HG03025 (cell line): Measurements from ENCODE around the gene IRS1.

Experiments
- ATAC-seq: cut with Tn5 transposase; IDR thresholded peaks from one replicate; pipeline ENCODE4 v1.9.1; 2021; ENCODE audit warnings: mild to moderate bottlenecking, moderate library complexity; ENCODE audit not compliant: unreplicated experiment, low FRiP score

Gene IRS1

DNA sequence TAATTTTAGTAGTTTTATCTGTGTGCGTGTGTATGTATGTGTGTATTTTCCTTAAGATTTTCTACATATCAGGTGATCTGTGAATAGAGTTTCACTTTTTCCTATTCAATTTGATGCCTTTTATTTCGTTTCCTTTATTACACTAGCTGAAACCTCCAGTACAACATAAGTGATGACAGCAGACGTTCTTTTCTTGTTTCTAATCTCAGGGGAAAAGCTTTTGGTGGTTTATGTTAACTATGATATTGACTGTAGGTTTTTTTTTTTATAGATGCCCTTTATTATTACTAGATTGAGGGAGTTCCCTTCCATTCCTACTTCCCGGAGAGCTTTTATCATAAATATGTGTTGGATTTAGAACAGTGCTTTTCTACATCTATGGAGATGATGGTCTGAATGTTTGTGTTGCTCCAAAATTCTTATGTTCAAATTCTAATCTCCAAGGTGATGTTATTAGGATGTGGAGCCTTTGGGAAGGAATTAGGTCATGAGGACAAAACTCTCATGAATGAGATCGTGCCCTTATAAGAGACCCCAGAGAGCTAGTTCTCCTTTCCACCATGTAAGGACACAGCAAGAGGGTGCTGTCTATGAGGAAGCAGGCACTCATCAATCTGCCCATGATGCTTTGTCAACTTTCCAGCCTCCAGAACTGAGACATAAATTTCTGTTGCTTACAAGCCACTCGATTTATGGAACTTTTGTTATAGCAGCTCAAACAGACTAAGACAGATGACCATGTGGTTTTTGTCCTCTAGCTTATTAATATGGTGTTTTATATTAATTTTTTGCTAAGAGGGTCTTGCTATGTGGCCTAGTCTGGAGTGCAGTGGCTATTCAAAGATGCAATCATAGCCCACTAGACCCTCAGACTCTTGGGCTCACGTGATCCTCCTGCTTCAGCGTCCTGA is 30.4 kb upstream of the IRS1 start:
- ATAC-seq: no peak

- ATAC-seq: no peak
Observed at GRCh38 chr2:226828191-226828590, 28.6 kb upstream of the IRS1 start.

GRCh38 chr2:226825056-226825455 is 25.4 kb upstream of the IRS1 start:
- ATAC-seq: no peak

DNA sequence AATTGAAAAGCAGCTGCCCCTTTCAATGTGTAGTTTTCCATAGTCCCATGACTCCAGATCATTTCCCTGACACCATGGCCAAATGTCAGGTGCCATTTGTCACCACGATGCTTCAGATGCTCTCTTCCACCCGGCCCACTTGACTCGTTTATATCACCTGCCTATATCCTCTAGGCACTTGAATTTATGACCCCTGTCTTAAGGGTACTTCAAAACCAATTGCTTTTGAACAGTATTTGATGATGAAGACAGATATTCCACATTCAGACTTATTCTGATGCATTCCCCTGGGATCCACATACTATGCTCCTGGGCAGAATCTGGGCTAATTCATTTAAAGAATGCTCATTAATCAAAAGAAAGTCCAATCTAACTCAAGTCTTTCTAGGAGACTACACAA is 19.3 kb upstream of the IRS1 start:
- ATAC-seq: no peak

GRCh38 chr2:226813148-226813701 is 13.6 kb upstream of the IRS1 start:
- ATAC-seq: no peak

DNA sequence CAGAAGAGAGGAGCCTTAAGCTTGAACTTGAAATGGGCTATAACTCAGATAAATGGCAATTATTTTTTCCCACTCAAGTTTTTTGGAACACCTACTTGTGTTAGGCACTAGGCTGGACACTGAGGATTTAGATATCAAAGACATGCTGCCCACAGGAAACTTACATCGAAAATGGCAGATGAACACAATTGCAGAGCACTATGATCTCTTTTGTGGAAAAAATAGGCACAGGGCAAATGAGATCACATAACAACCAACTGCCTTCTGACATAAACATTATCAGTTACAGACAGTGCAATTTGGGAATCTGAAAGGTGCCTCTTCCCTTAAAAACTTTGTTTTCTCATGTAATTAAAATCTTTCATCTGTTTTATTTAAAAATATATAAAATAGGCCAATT is 3.8 kb upstream of the IRS1 start:
- ATAC-seq: no peak

DNA sequence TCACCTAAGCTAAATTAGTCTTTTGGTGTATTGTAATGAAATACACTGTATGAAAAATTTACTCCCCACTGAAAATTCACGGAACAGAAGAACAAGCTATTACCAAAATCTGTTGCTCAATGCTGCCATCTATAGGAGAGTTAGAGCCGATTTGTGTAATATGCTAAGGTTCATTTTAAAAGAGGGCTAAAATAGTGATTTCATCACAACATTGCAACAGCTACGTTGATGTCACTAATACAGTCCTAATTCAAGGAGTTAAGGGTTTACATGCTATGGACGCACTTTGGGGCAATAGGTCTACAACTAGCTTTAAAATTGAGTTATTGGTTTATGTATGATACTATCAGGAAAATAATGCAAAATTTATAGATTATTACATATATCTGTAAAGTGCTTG is 3.0 kb upstream of the IRS1 start:
- ATAC-seq: no peak

- ATAC-seq: peak; percentile 72
Observed at GRCh38 chr2:226800941-226801784, 1.5 kb upstream of the IRS1 start.

DNA sequence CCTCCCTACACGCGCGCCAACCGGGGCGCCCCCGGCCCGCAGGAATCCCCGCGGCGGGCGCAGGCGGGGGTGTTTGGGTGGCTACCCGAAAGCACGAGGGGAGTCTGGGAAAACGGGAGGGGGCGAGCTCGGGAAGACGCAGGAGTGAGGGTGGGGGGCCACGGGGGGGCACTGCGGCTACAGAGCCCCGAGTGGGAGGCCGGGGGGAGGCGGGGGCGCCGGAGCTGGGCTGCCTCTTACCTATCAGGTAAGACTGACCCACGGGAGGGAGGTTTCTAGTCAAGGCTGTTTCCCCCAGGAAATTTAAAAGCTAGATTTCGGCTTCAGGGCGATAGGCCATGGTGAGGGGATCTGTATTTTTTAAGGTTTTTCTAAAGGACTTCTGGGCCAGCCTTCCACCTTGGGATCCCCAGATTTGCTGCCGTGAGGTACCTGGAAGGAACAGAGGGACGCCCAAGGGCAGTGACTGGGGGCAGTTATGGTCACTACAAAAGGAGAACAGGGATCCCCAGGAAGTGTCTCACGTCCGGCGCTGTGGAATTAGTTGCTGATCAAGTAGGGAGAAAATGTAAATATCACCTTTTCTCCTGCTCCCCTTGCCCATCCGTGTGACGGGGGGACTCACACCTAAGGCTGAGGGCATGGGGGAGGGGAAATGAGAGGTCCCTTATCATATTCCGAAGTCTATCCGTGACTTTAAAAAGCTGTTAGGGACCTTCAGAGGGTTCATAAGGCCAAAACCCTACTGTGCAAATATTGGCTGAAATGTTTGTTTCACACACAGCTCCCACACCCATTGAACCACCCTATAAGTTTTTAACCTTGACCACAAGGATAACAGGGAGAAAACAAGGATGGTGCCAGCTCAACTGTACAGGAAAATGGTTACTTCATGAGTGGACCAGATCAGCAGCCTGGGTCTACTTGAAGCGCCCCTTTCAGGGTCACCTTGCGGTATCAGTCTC is 638 bp upstream of the IRS1 start:
- ATAC-seq: no peak

- ATAC-seq: peak; percentile 24
Observed at GRCh38 chr2:226798422-226799210, 1.0 kb downstream of the IRS1 start.

DNA sequence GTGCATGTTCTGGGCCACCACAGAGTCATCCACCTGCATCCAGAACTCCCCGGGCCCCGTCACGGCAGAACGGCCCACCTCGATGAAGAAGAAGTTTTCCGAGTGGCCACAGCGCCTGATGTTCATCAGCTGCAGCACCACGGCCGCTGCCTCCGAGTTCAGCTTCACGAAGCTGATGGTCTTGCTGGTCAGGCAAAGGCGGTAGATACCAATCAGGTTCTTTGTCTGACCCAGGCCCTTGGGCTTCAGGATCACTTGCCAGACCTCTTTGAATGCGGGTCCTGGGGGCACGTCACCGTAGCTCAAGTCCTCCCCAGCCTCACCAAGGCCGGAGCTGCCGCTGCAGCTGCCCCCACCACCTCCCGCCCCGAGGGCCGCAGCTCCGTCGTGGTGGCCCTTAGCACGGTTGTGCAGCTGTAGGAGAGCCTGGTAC is 1.6 kb downstream of the IRS1 start:
- no peak for ATAC-seq

DNA sequence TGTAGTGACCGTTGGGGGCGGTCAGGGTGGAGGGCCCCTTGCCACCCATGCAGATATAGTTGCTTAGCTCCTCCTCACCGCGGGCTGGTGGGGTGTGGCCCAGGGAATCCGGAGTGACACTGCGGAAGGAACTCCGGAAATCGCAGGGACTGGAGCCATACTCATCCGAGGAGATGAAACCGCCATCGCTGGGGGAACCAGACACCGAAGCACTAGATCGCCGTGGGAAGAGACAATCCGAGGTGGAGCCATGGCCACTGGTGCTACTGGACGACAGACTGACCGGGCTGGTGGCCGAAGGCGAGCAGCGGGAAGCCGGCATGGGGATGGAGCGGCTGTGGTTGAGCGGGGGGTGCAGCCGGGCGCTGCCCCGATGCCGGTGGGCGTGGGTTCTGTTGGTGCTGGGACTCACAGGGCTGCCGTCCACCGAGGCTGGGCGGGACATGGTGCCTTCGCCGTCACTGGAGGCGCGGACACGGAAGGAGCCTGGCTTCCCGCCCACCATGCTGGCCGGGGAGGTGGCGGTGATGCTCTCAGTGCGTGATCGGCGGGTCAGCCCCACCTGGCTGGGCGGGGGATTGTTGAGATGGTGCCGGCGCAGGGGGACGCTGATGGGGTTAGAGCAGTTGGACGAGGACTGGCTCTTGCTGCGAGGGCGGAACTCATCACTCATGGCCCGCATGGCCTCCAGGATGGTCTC is 2.2 kb downstream of the IRS1 start:
- no peak for ATAC-seq

- no peak for ATAC-seq
Observed at GRCh38 chr2:226796840-226797288, 2.8 kb downstream of the IRS1 start.

DNA sequence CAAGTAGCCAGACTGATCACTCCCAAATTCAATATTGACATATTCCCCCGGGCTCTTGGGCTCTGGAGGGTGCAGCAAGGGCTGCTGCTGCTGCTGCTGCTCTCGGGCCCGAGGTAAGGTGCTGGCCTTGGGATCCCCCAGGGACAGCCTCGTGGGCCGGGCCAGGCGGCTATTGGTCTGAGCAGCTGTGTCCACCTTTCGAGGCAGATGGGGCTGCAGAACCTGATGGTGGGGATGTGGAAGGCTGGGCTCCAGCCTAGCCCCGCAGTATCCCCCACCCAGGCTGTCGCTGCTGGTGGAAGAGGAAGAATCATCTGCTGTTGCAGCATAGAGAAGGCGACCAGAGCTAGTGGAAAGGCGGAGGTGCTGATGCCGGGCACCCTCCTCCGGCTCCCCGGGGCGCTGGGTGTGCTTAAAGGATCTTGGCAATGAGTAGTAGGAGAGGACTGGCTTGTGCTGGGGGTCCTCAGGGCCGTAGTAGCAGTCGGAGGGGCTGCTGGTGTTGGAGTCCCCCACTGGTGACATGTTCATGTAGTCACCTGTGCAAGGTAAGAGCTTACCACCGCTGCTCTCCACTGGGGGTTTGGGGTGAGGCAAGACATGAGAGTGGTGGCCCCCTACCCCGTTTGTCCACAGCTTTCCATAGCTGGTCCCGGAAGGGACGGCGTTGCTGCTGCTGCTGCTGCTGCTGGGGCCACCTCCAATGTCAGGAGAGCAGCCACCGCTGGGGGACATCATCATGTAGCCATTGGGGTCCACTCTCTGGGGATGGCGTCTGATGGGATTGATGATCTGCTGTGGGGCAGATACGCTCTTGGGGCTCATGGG is 3.4 kb downstream of the IRS1 start:
- ATAC-seq: no peak

DNA sequence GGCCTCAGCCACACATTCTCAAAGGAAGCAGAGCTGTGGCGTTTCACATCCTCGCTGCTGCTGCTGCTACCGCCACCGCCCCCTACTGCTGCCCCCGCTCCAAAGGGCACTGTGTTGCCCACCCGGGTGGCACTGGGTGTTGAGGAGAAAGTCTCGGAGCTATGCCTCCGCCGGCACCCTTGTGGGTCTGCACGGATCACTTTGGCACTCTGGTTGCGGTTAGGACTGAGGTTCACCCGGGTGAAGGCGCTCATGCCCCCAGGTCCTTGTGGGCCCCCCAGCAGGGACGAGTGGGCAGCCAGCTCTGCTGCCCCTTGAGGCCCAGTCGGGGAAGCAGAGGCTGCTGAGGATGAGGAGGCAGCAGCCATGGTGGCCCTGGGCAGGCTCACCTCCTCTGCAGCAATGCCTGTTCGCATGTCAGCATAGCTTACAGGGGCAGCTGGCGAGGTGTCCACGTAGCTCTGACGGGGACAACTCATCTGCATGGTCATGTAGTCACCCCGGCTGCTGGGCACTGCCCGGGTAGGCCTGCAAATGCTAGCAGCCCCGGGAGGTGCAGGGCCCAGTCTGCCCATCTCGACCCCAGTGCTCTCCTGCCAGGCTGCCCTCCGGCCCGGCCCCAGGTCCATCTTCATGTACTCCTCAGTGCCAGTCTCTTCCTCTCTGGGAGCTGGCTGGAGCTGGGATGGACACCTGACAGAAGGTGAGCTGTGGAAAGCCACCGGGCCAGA is 4.2 kb downstream of the IRS1 start:
- no peak for ATAC-seq

GRCh38 chr2:226794751-226795171 is 4.9 kb downstream of the IRS1 start:
- ATAC-seq: no peak

DNA sequence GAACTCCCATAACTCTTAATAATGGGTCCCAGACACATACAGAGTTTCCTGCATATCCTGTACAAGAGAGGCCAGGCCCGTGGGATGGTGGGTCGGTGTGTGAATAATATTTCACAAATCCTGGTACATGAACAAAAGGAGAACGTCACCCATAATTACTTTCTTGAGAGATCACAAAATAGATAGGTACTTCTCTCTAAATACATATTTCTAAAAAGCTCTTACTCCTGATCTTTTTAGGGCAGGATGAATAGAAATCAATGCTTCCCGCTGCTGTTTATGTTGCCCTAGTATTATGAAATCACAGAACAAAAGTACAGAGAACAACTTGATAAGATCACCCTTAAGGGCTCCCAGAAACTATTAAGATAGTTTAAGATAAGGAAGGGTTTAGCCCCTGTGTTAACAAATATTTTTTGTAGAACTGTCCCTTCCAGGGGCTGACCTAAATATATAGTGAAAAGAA is 5.4 kb downstream of the IRS1 start:
- ATAC-seq: no peak
